HepG2 (cell line): Measurements from ENCODE around the gene GPSM1. TPM values are rescaled to one million over a fixed set of nuclear protein-coding genes. Genes with fewer than 3 reads are reported as not detected.

ENCODE experiments used
- ATAC-seq: fragments of 200-7000 bp; cut with Tn5 transposase; 3 replicates; pipeline ENCODE4 v1.9.1; 2020; ENCODE audit warnings: mild to moderate bottlenecking, moderate library complexity
- BruUV-seq: library from RNA; stranded (reverse); fragments of 400-500 nt; replicated peaks from 2 replicates; lab custom pipeline; 2021; lab: Mats Ljungman, UMichigan
- CTCF ChIA-PET: fragments of 300-600 bp; formaldehyde crosslinking; extraction: SDS; loops from one replicate; lab custom pipeline; 2021; ENCODE audit warnings: low total read pairs, inconsistent platforms, low intra/inter-chr PET ratio; lab: Yijun Ruan, JAX
- POLR2A ChIA-PET: fragments of 350-600 bp; sonication (Branson Sonifier 250); formaldehyde crosslinking; loops from one replicate; lab custom pipeline; 2020; ENCODE audit warnings: antibody characterized with exemption, inconsistent platforms; lab: Yijun Ruan, JAX
- DNase-seq: peaks from one replicate; pipeline ENCODE4 v3.0.0-alpha.2; 2015; ENCODE audit warnings: low spot score
- FAIRE-seq: peaks from 3 replicates; lab custom pipeline; 2011; peaks lifted over from hg19 to GRCh38; lab: Jason Lieb, UNC
- H2AFZ ChIP-seq: one replicate; pipeline ENCODE4 v1.6.1; 2011; ENCODE audit warnings: low read length, inconsistent platforms
- H3K27ac ChIP-seq: fragments of 300-600 bp; 3 replicates; pipeline ENCODE4 v1.8.0; 2011; ENCODE audit warnings: mixed run types, mild to moderate bottlenecking, mixed read lengths, low read length, inconsistent platforms; ENCODE audit not compliant: insufficient read depth; ENCODE audit errors: extremely low read length
- H3K27me3 ChIP-seq, 2 experiments: fragments of 200-600 bp in 1 of 2; 2 replicates in 1 of 2; 3 replicates in 1 of 2; pipeline versions ENCODE4 v1.6.0 to v1.8.0; 2011; ENCODE audit warnings: low read length in 2 of 2, mild to moderate bottlenecking in 2 of 2, moderate library complexity in 2 of 2, inconsistent platforms in 1 of 2; ENCODE audit not compliant: insufficient read depth in 2 of 2, control insufficient read depth in 1 of 2
- H3K36me3 ChIP-seq, 2 experiments: fragments of 200-600 bp in 1 of 2; replicated peaks in 1 of 2; 2 replicates in 1 of 2; 3 replicates in 1 of 2; pipeline versions ENCODE4 v1.5.1 to v1.8.0; 2011; ENCODE audit warnings: low read length in 2 of 2, inconsistent platforms in 1 of 2; ENCODE audit not compliant: insufficient read depth in 2 of 2, control insufficient read depth in 1 of 2
- H3K4me1 ChIP-seq: 2 replicates; pipeline ENCODE4 v1.5.1; 2012; ENCODE audit warnings: low read length, inconsistent platforms; ENCODE audit not compliant: insufficient read depth
- H3K4me2 ChIP-seq: 2 replicates; pipeline ENCODE4 v1.6.0; 2011; ENCODE audit warnings: low read depth, low read length, inconsistent platforms
- H3K4me3 ChIP-seq, 3 experiments: fragments of 200-600 bp in 1 of 3; sonication (generic), shearing (Covaris generic) in 1 of 3; replicated peaks in 1 of 3; 2 replicates each; pipeline ENCODE4 v1.5.1; 2011 to 2016; ENCODE audit warnings: low read length in 3 of 3, inconsistent platforms in 2 of 3, low read depth in 2 of 3, mild to moderate bottlenecking in 2 of 3, control low read depth in 1 of 3, mixed read lengths in 1 of 3; ENCODE audit not compliant: insufficient read depth in 1 of 3
- H3K79me2 ChIP-seq: one replicate; pipeline ENCODE4 v1.6.1; 2011; ENCODE audit warnings: low read length, inconsistent platforms; ENCODE audit not compliant: insufficient read depth
- H3K9ac ChIP-seq: 2 replicates; pipeline ENCODE4 v1.6.0; 2011; ENCODE audit warnings: mild to moderate bottlenecking, low read depth, low read length, inconsistent platforms; ENCODE audit not compliant: insufficient read depth
- H3K9me3 ChIP-seq: 2 replicates; pipeline ENCODE4 v1.5.1; 2012; ENCODE audit warnings: mild to moderate bottlenecking, low read length
- H4K20me1 ChIP-seq: 2 replicates; pipeline ENCODE4 v1.6.0; 2011; ENCODE audit warnings: inconsistent platforms, mild to moderate bottlenecking, low read length, moderate library complexity; ENCODE audit not compliant: insufficient read depth
- BHLHE40 ChIP-seq: IDR thresholded peaks from 2 replicates; pipeline ENCODE4 v1.6.1; 2011; ENCODE audit warnings: low read length, improper control_type of control experiment
- CCAR2 ChIP-seq: fragments of 200-400 bp; formaldehyde crosslinking; optimal IDR thresholded peaks from 2 replicates; pipeline ENCODE3; 2018; ENCODE audit warnings: low read depth, mild to moderate bottlenecking, low read length, moderate library complexity
- CREB1 ChIP-seq, 2 experiments: fragments of 450-650 bp in 1 of 2; IDR thresholded peaks; 2 replicates each; pipeline ENCODE4 v1.6.1; 2016 to 2017; ENCODE audit warnings: control low read depth in 1 of 2, mild to moderate bottlenecking in 1 of 2, missing compliant biosample characterization in 1 of 2, missing genetic modification characterization in 1 of 2
- HOXA3 ChIP-seq: sonication (generic); formaldehyde crosslinking; IDR thresholded peaks from 2 replicates; pipeline ENCODE4 v1.5.0; 2020; ENCODE audit warnings: missing genetic modification reagents
- HOXA7 ChIP-seq: sonication (generic); formaldehyde crosslinking; IDR thresholded peaks from 2 replicates; pipeline ENCODE4 v1.8.1; 2022; ENCODE audit warnings: mild to moderate bottlenecking, missing genetic modification reagents, moderate library complexity
- KDM4B ChIP-seq: sonication (generic); formaldehyde crosslinking; IDR thresholded peaks from 2 replicates; pipeline ENCODE4 v1.4.0; 2020; ENCODE audit warnings: missing genetic modification reagents
- MTF1 ChIP-seq: sonication (generic); formaldehyde crosslinking; IDR thresholded peaks from 2 replicates; pipeline ENCODE4 v1.5.0; 2020; ENCODE audit warnings: missing genetic modification reagents
- NCOA5 ChIP-seq: sonication (generic); formaldehyde crosslinking; IDR thresholded peaks from 2 replicates; pipeline ENCODE4 v1.4.0; 2020; ENCODE audit warnings: missing genetic modification reagents
- TARDBP ChIP-seq: sonication (generic); formaldehyde crosslinking; IDR thresholded peaks from 2 replicates; pipeline ENCODE4 v1.8.0; 2022; ENCODE audit warnings: mild to moderate bottlenecking, missing genetic modification reagents
- TCF12 ChIP-seq, 2 experiments: fragments of 450-650 bp in 1 of 2; sonication (generic) in 1 of 2; formaldehyde crosslinking in 1 of 2; IDR thresholded peaks; 2 replicates each; pipeline versions ENCODE4 v1.6.1 to v1.8.0; 2017 to 2022; ENCODE audit warnings: antibody characterized with exemption in 1 of 2, mild to moderate bottlenecking in 1 of 2, missing genetic modification reagents in 1 of 2, moderate library complexity in 1 of 2
- ZMYM3 ChIP-seq: sonication (generic); formaldehyde crosslinking; IDR thresholded peaks from 2 replicates; pipeline ENCODE4 v1.5.1; 2020; ENCODE audit warnings: mild to moderate bottlenecking, missing genetic modification reagents
- ZNF550 ChIP-seq: sonication (generic); formaldehyde crosslinking; IDR thresholded peaks from 2 replicates; pipeline ENCODE4 v1.4.0; 2020; ENCODE audit warnings: mild to moderate bottlenecking, missing genetic modification reagents, borderline replicate concordance
- ZNF629 ChIP-seq: sonication (generic); formaldehyde crosslinking; conservative IDR thresholded peaks from 2 replicates; pipeline ENCODE4 v1.5.0; 2020; ENCODE audit warnings: missing genetic modification reagents
- WGBS: methylation state at CpG from one replicate; pipeline ENCODE4 v1.1.6; 2017; ENCODE audit warnings: low lambda C conversion rate; 5-methylcytosine and 5-hydroxymethylcytosine counted together
- in situ Hi-C: cut with HindIII; loops from 2 replicates; pipeline ENCODE4 v1.10.0; 2017; ENCODE audit warnings: low pct_unique_long_range_greater_than_20kb; ENCODE audit not compliant: extremely low pct_ligation_motif_present
- intact Hi-C: fragments of 100-400 bp; cut with micrococcal nuclease; formaldehyde crosslinking; loops from one replicate; pipeline ENCODE4 v1.10.0; 2022; ENCODE audit not compliant: unreplicated experiment
- polyA plus RNA-seq, 8 experiments: library from polyadenylated mRNA; depleted of rRNA in 3 of 8; stranded (reverse) in 7 of 8; unstranded in 1 of 8; fragments of >200 nt; fragmentation: Illumina TruSeq in 4 of 8; extraction: Trizol in 4 of 8; gene quantifications; 2 replicates each; pipeline versions ENCODE4 v1.2.1 to v1.2.3, GENCODE V29; 2011 to 2016; ENCODE audit warnings: low read depth in 4 of 8, missing spikeins in 1 of 8, mixed read lengths in 1 of 8; ENCODE audit not compliant: insufficient read depth in 1 of 8
- total RNA-seq, 5 experiments: library from RNA; depleted of rRNA; stranded (reverse); fragments of >200 nt; fragmentation: Illumina TruSeq; extraction: Trizol; gene quantifications; 2 replicates each; pipeline ENCODE4 v1.2.3, GENCODE V29; 2016; ENCODE audit warnings: low read depth in 1 of 5
- TF ChIP-seq, protein P1 (sequence below): sonication (generic); formaldehyde crosslinking; IDR thresholded peaks from 2 replicates; pipeline ENCODE4 v1.5.1; 2020; ENCODE audit warnings: missing genetic modification reagents, mild to moderate bottlenecking, borderline replicate concordance
- TF ChIP-seq, protein P2 (sequence below): fragments of 450-650 bp; IDR thresholded peaks from 2 replicates; pipeline ENCODE4 v1.6.1; 2016

GPSM1 gene
- total and polyA plus RNA-seq, 2 of the 13 experiments (the other 11 are each of a cell fraction or from before 2014, with no cell fraction given), result 1.0 to 2.4 TPM

DNA sequence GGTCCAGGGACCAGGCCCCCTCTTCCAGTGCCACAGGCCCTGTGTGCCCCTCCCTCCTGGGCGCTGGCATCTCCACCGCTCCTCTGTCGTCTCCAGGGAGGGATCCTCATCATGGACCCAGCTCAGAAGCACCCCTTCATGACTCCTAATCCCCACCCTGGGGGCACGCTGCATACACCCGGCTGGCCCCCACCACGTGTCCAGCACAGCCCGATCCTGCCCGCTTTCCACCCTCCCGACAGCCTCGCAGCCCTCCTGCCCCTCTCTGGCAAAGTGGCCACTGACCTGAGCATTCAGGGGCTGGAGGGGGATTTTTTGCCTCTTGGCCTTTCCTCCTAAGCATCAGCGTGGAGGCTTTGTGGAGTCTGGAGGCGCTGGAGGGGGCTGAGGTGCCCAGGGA lies 24.8 kb upstream of the GPSM1 start:
- TF ChIP-seq MTF1 (CRISPR knock-in tag), result no peak
- TF ChIP-seq HOXA7 (CRISPR knock-in tag), result no peak
- TF ChIP-seq, protein P1, sequence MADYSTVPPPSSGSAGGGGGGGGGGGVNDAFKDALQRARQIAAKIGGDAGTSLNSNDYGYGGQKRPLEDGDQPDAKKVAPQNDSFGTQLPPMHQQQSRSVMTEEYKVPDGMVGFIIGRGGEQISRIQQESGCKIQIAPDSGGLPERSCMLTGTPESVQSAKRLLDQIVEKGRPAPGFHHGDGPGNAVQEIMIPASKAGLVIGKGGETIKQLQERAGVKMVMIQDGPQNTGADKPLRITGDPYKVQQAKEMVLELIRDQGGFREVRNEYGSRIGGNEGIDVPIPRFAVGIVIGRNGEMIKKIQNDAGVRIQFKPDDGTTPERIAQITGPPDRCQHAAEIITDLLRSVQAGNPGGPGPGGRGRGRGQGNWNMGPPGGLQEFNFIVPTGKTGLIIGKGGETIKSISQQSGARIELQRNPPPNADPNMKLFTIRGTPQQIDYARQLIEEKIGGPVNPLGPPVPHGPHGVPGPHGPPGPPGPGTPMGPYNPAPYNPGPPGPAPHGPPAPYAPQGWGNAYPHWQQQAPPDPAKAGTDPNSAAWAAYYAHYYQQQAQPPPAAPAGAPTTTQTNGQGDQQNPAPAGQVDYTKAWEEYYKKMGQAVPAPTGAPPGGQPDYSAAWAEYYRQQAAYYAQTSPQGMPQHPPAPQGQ (CRISPR knock-in tag), result no peak
- no peak for TF ChIP-seq HOXA3 (CRISPR knock-in tag)
- intact Hi-C loops (no loop called here), in situ Hi-C loops (no loop called here)
- no peak overlapping the region for H3K4me2 ChIP-seq
- H3K27ac ChIP-seq, result no peak overlapping the region
- ATAC-seq (no peak), FAIRE-seq (no peak), DNase-seq (no peak)
- ChIA-PET CTCF (no interaction called here), POLR2A (no interaction called here)
- H3K4me1 ChIP-seq, result peaks cover 44% of the 10 kb centered on the region
- H3K9me3 ChIP-seq, result no peaks in the 10 kb centered on the region
- BruUV-seq, result no TSS peak
- no peak overlapping the region for H3K9ac ChIP-seq
- H2AFZ ChIP-seq, result no peak overlapping the region
- no peak overlapping the region for H3K4me3 ChIP-seq
- H3K79me2 ChIP-seq, result no peaks in the 10 kb centered on the region
- peaks cover 6 to 49% of the 10 kb centered on the region in 2 experiments for H3K27me3 ChIP-seq
- WGBS, result 85% methylated on average over 9 of the region's 12 CpGs
- H3K36me3 ChIP-seq, result no peaks in the 10 kb centered on the region
- no peaks in the 10 kb centered on the region for H4K20me1 ChIP-seq

DNA sequence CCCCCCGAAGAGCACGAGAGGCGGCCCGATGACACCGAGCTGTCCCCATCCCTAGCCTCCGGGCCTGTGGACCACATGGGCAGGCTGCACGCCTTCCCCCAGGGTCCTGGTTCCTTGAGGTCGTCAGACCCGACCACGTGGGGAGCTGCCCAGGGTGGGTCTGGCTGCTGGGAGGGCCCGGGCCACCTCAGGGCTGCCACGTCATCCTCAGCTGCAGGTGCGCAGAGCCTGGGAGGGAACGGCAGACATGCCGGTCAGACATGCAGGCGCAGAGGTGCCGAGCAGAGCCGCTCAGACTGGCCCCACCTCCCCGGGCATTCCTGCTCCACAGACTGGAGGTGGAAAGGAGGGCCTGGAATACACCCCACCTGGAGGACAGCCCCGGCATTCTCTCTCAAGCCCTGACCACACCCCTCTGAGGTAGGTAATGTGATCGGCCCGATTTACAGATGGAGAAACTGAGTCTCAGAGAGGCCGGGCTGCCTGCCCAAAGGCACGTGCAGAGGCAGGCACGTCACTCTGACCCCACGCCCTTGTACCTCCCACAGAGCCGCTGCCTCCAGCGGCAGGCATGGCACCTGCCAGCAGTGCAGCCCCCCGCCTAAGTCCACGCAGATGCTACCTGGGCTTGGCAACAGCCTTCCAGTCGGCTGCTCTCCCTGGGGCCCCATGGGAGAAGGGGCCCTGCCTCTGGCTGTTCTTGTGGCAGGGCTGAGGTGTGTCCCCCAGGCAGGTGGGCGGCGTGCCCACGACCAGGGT lies 24.1 kb upstream of the GPSM1 start:
- ChIA-PET POLR2A (no interaction called here), CTCF (no interaction called here)
- ATAC-seq (no peak), DNase-seq (no peak), FAIRE-seq (no peak)
- no peak overlapping the region for H3K27ac ChIP-seq
- intact Hi-C loops (no loop called here), in situ Hi-C loops (no loop called here)
- 13% methylated on average over 9 of the region's 34 CpGs for WGBS
- H3K36me3 ChIP-seq, result no peaks in the 10 kb centered on the region
- H3K79me2 ChIP-seq, result no peaks in the 10 kb centered on the region
- no peaks in the 10 kb centered on the region for H3K9me3 ChIP-seq
- no peak overlapping the region for H3K9ac ChIP-seq
- H4K20me1 ChIP-seq, result no peaks in the 10 kb centered on the region
- peaks cover 42% of the 10 kb centered on the region for H3K4me1 ChIP-seq
- no peak overlapping the region; a peak in 1 of 6 replicates for H3K4me3 ChIP-seq
- TF ChIP-seq KDM4B (CRISPR knock-in tag) (no peak), CCAR2 (no peak), ZNF629 (CRISPR knock-in tag) (peak; percentile 70), ZNF550 (no peak), TARDBP (CRISPR knock-in tag) (no peak), ZMYM3 (0 out of 2 replicates have a peak, but pooled peaks have one; percentile 16), BHLHE40 (peak; percentile 62; the same call in 1 of the 2 replicates), CREB1 (IDR thresholded peaks at IDR 0.05) (peak; percentile 14; the same call in 1 of the 2 replicates), CREB1 (CRISPR knock-in tag; IDR thresholded peaks at IDR 0.05) (no peak), NCOA5 (CRISPR knock-in tag) (no peak), TCF12 (IDR thresholded peaks at IDR 0.05) (no peak), TCF12 (CRISPR knock-in tag; IDR thresholded peaks at IDR 0.05) (no peak)
- TF ChIP-seq, protein P2, sequence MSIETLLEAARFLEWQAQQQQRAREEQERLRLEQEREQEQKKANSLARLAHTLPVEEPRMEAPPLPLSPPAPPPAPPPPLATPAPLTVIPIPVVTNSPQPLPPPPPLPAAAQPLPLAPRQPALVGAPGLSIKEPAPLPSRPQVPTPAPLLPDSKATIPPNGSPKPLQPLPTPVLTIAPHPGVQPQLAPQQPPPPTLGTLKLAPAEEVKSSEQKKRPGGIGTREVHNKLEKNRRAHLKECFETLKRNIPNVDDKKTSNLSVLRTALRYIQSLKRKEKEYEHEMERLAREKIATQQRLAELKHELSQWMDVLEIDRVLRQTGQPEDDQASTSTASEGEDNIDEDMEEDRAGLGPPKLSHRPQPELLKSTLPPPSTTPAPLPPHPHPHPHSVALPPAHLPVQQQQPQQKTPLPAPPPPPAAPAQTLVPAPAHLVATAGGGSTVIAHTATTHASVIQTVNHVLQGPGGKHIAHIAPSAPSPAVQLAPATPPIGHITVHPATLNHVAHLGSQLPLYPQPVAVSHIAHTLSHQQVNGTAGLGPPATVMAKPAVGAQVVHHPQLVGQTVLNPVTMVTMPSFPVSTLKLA, result peak; percentile 52
- no peak overlapping the region for H3K4me2 ChIP-seq
- no peak overlapping the region for H2AFZ ChIP-seq
- peaks cover 3 to 44% of the 10 kb centered on the region in 2 experiments for H3K27me3 ChIP-seq
- BruUV-seq, result no TSS peak
